Glomerular endothelial cell (primary cell): Measurements from ENCODE around the gene TUBGCP2. TPM values are rescaled to one million over a fixed set of nuclear protein-coding genes. Genes with fewer than 3 reads are reported as not detected.

Experiments used
- DNase-seq: peaks from one replicate; pipeline ENCODE4 v3.0.0-alpha.2; 2011; ENCODE audit warnings: low read depth, low spot score; ENCODE audit errors: extremely low read depth
- total RNA-seq: library from RNA; depleted of rRNA; stranded (reverse); fragments of >200 nt; gene quantifications from 2 replicates; pipeline ENCODE4 v1.2.3, GENCODE V29; 2015

TUBGCP2 gene
- total RNA-seq, 1 donor from 2014 or later = 55.0 TPM

DNA sequence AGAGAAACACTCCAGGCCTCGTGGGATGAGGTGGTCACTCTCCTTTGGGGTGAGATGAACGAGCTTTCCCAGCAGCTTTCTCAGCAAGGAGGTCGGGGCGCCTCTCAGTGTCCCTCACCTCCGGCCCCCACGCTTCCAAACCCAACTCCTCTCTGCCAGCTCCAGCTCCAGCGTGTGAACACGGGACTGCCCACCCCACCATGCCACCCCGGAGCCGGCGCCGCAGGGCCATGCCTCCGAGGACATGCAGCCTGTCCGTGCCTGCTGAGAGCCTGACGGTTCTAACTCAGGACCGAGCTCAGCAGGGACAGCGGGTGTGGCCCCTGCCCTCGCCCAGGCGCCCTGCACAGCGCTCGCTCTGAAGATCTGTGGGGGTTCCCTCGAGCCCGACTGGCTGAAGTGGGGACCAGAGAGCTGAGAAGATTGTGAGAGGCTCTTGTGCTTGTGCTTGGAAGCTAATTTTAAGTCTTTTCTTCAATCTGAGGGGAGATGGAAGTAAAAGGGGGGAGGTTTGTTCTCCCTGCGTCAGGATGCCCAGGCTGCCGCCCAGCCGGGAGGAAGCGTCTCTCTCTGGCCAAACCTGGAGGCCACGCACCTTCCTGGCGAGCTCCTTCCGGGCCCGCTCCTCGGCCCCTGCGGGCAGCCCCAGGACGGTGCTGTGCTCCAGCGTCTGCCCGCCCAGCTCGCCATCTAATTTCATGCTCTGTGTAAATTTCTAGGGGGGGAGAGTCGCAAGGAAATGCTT lies 26.9 kb downstream of the TUBGCP2 start:
- DNase-seq = no peak

GRCh38 chr10:133281084-133281483 lies 27.6 kb downstream of the TUBGCP2 start:
- DNase-seq = no peak

DNA sequence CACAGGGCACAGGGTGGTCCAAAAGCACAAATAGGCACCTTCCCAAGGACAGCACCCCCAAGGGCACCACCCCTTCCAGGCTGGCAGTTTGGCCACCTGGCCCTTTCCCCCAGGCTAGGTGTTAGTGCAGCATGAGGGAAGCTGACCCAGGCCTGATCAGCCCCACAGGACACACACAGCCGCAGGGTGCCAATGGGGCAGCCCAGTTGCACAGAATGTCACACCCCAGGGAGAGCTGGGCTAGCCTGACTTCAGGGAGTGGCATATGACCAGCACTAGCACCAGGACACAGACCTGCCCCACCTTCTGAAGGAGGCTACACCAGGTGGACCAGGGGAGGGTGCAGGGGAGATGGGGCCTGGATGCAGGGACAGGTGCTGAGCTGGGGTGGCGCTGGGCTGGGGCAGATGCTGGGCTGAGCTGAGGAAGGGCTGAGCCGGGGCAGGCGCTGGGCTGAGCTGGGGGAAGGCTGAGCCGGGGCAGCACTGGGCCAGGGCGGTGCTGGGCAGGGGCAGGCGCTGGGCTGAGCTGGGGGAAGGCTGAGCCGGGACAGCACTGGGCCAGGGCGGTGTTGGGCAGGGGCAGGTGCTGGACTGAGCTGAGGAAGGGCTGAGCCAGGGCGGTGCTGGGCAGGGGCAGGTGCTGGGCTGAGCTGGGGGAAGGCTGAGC lies 28.1 kb downstream of the TUBGCP2 start:
- DNase-seq = no peak

- DNase-seq = no peak
Measured at GRCh38 chr10:133279326-133280226, 29.1 kb downstream of the TUBGCP2 start.

DNA sequence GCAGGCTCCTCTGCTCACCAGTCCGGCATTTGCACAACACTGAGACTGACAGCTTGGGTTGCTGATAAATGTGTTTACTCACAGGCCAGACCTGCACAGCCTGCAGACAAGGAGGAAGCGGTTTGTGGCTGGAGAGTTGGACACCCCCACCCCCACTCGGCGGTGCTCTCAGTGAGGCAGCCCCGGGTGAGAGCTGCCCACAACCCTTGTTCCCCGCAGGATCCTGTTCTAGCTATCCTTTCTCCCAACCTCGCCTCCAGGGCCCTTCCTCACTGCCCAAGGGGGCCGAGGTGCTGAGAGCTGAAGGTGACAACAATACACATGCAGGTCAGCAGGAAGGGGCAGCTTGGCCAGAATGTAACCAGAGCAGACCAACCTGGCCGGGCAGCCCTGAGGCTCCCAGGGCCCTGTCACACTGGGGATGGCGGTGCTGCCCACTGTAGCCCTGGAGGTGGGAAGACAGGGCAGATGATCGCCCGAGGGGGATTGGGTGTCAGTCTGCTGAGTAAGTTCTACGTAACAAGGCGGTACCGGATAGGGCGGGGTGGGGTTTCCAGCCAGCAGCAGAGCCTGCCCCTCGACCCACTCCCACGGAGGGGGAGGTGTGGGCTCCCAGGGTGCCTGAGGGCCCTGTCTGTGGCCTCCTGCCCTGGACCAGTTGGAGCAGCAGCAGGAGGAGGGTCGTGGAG lies 30.0 kb downstream of the TUBGCP2 start:
- DNase-seq = no peak

DNA sequence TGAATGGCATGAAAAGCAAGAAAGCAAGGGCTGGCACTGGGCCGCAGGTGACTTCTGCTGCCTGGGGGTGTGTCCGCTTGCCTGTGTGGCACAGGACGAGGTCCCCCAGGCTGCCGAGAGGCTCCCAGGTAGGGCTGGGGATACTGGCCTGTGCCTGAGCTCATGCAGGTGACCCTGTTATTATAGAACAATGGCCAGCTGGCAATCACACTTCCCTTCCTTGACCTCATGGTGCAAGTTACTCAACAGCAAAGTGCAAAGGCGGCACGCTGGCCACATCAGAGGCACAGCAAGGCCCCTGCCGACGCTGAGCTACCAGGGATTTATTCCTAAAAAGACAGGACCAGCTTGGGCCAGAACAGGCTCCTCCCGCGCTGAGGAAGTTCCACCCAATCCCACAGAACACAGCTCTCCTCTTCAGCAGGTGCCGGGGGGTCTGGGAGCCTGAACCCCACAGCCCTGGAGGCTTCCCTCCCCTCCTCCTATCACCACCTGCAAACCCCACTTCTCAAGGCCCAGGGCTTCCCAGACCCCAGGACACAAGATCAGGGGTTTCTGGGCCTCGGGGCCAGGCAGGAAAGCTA lies 30.6 kb downstream of the TUBGCP2 start:
- DNase-seq = no peak

DNA sequence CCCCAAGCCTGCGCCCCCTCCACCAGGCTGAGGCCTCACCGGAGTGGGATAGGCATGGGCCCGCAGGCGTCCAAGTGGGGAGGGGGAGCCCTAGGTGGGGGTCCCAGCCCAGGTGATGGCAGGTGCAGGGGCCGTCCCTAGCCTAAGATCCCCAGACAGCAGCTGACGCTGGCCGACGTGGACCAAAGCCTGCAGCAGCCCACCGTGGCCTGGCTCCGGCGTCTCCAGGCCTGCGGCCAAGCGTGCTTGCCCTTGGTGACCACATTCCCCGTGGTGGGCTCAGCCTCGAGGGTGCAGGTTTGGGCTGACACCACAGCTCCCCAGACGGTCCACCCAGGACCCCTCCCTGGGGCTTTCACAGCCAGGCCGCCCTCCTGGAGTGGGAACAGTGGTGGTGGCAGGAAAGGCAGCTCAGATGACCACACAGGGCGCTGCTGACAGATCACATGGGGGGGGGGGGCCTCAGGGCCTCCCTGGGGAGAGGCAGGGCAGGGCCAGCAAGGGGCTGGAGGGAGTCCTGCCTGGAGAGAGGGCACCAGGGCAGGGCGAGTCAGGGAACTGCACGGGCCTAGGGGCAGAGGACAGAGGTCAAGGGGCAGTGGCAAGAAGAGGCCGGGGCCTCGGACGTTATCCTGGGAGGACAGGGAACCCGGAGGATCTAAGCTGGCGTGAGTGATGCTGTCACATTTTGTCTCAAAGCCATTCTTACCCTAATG lies 31.2 kb downstream of the TUBGCP2 start:
- no peak for DNase-seq

DNA sequence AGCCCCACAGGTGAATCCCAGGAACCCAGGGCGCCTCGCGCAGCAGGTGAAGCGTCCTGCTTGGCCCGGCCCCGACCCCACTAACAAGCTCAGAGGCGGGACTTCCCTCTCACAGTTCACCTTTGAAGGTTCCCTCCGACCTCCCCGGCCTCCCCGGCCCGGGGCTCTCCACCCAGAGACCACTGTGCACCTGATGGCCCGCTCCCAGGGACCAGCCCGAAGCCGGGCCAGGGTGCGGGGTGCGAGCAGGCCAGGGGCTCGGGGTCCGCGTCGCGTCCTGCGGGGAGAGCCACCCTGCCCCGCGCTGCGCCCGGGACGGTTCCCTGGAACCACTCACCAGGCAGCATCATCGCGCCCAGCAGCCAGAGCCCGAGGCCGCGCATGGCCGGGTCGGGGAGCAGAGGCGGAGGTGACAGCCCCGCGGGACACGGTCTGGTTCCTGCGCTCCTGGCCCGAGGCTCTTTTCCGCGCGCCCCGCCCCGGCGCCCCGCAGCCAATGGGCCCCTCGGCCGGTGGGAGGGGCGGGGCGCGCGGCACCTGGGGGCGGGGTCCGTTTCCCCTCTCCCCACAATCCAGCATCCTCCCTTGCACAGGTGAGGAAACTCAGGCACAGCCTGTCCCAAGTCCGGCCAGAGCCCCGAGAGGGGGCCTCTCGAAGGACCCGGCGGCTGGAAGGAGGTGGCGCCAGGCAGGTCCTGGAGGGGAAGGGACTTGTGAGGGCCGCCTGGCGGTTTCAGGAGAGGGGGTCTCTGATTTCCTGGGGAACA lies 32.1 kb downstream of the TUBGCP2 start, which contains the start of gene ADAM8:
ADAM8 (minus strand) TSS at position 434 of the 767 bp plus-strand sequence; CDS start at position 383, 51 bp downstream.
- no peak for DNase-seq

- DNase-seq = no peak
Measured at GRCh38 chr10:133276100-133276434, 32.6 kb downstream of the TUBGCP2 start.

DNA sequence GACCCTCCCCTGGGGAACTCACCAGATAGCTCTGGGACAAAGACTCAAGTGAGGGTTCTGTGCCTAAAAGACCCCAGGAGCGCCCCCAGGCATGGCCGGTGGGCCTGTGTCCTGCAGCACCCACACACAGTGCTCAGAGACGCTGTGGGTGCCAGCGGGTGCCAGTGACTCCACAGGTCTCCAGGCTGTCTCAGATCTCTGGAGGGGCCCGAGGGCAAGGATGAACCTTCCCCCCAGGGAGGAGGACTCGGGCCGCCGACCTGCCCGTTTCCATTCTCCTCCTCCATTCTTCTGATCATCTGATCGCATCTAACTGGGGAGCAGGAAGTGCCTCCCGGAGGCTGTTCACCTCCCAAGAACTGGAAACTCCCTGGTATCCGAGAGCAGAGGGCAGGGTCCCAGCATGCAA lies 33.0 kb downstream of the TUBGCP2 start:
- no peak for DNase-seq

DNA sequence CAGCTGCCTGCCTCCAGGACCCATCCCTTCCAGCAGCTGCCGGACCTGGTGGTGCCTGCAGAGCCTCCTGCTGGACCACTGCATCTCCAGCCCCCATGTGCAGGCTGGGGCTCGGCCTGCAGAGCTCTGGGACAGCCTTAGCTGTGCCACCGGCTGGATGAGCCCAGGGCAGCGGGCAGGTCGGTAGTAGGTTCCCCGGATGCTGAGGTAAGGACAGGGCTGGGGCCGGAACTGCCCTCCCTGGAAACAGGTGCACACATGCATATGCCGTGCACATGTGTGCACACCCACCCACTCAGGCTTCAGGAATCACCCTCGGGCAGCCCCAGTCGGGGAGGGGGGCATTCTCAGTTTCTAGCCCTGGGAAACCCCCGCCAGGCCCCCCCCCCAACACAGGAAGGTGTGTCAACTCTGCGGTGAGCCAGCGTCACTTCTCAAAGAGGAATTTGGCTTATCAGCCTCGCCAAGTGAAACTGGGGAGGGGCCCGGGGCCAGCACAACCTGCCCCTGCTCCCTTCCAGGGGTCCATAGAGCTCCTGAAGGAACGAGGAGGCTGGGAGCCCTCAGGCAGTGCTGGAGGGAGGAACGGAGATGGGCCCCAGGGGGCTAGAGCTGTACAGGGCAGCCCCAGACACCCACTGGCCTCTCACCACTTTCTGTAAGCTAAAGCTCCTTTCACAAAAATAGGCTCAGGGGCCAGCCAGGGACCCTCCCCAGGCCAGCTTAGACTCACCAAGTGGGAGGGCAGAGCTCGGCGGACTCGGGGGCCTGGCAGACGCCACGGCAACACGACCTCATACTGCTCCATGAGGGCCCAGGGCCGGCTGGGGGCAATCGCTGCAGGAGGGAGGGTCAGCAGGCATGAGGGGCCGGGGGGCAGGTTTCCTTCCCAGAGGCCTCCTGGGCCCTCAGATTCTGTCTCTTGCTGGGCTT lies 33.7 kb downstream of the TUBGCP2 start:
- DNase-seq = no peak

- DNase-seq = no peak
Measured at GRCh38 chr10:133273534-133274143, 35.0 kb downstream of the TUBGCP2 start.

DNA sequence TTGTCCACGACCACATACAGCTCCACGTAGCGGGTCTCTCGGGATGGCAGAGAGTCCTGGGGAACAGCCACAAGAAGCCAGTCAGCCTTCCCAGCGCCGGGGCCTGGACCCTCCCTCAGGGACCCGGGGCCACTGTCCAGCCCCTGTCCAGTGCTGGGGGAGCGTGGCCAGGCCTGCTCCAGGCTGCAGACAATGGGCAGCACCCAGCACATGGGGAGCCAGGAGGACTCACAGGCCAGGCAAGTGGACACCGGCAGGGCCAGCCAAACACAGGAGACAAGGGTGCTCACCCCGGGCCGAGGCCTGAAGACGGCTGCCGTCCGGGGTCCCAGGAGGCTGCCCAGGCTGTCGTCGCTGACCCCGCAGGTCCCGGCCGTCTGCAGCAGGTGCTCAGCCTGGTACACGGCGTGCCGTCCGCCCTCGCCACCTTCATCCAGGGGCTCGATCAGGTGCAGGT lies 35.7 kb downstream of the TUBGCP2 start:
- no peak for DNase-seq

DNA sequence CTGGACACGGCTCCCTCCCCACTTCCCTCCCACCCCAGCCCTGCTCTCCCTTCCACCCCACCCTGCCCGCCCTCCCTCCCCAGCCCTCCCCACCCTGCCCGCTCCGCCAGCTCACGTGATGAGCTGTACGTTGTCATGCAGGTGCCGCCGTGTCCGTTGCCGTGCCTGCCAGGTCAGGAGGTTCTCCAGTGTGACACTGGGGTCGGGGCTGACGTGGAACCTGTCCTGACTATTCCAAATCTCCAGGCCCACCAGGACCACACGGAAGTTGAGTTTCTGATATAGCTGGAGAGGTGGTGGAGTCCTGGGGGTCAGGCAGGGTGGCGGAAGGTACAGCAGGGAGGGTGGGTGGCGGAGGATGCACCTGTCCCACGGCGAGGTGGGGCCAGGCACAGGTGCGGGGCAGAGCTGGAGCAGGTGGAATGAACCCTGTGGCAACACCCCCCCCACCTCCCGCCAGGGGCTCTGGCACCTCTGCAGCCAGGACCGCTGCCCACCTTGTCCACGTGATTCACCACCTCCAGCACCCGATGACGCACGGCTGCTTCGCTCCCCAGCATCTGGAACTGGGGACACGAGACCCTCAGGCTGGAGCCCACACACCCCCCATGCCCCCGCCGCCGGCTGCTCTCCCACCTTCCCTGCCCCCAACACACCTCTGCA lies 36.2 kb downstream of the TUBGCP2 start:
- no peak for DNase-seq

DNA sequence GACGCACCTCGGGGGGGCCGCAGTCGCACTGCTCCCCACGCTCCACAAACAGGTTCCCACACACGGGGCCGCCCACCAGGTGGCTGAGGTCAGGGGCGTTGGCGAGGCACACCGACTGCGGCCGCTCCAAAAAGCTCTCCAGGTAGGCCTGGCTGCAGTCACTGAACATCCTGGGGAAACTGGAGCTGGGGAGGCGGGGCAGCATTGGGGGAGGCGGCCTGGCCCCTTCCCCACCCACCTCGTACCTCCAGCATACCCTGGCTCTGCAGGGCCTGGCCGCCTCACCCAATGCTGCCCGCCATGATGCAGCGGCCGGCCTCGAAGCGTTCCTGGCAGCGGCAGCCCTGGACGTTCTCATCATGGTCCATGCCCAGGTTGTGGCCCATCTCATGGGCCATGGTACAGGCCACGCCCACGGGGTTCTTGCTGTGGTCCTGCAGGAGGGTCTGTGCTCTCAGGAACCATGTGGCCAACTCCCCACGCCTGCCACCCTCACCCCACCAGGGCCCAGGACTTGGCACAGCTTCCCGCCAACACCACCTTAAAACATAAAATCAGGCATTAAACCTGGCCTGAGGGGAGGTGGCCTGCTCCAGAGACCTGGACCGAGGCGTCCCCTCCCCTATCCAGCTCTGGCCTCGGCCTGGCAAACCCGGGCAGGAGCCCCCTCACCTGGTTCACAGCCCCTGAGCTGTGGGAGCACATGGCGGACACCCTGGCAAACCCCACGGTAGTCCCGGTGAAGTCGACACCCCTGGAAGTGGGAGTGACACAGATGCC lies 37.0 kb downstream of the TUBGCP2 start:
- no peak for DNase-seq

DNA sequence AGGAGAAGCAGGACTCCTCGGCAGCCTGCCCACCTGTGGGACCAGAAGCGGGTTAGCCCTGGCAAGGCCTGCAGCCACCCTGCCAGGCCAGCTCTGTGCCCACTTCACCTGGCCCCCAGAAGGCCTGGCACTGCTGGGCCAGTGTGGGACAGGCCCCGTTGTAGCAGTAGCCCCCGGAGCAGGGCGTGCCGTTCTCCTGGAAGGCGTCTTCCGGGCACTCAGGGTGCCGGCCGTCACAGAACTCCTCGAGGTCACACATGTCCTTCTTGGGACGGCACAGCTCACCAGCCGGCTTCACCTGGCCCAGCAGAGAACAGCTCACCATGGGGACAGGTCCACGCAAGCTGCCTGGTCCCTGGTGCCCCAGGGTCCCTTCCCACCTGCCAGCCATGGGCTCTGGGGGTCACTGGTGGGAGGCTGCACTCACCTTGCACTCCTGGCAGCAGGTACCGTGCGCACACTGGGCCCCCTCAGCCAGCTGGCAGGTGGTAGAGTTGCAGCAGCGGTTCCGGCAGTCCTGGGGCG lies 37.8 kb downstream of the TUBGCP2 start:
- DNase-seq = no peak
